NT2/D1 (cell line): ENCODE results near the gene B3GNT9.

Source experiments
- SUZ12 ChIP-seq: IDR thresholded peaks from 2 replicates; pipeline ENCODE4 v1.6.1; 2011; ENCODE audit not compliant: insufficient read length, insufficient read depth; ENCODE audit errors: extremely low read depth
- YY1 ChIP-seq: IDR thresholded peaks from 2 replicates; pipeline ENCODE4 v1.6.1; 2011; ENCODE audit not compliant: insufficient read length, insufficient read depth
- ZNF274 ChIP-seq: IDR thresholded peaks from 2 replicates; pipeline ENCODE4 v1.6.1; 2011; ENCODE audit warnings: mild to moderate bottlenecking, low read depth, low read length

DNA sequence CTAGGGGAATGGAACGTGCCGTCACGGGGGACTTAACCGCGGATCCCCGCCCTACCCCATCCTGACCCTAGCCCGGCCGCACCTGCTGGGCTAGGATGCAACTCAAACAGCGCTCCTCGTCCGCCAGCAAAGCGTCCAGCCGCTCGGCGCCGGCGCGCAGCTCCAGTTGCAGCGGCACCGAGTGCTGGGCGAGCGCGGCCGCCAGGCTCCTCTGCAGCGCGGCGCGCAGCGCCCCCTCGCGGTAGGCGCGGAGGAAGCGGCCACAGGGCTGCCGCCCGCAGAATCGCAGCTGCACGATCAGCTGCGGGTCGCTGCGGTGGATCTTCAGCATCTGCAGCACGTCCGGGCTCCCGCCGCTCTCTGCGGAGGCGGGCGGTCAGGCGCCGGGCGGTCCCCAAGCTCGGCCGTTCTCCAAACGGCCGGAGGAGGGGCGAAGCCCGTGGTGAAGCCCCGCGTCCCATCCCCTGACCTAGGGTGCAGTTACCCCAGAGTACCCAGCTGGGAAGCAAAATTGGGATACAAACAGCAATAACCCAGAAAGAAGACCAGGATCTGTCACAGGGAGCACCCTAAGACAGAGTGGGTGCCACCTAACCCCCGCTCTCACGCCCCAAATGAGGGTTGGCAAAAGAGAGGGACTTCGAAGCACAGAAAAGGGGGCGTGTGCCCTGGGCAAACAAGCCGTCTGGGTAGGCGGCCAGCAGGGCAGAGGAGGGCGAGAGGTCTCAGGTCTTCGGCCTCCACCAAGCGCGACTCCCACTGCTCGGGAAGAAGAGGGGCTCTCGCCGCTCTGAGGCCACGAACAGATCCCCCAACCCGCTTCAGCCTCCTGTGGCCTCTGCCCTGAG is 4.7 kb upstream of the B3GNT9 start:
- TF ChIP-seq YY1 (no peak), SUZ12 (peak; percentile 55), ZNF274 (no peak)
